Adrenal gland (tissue), 12 donors: ENCODE data around the gene COL18A1. TPM values are rescaled to one million over a fixed set of nuclear protein-coding genes. Genes with fewer than 3 reads are reported as not detected.
A peak's percentile ranks its signal among the peaks of the same experiment; 100 is the strongest.

Source experiments
- DNase-seq, 7 donors: peaks; one replicate each; pipeline ENCODE4 v3.0.0-alpha.2; 2019 to 2020
- H3K27ac ChIP-seq, 5 donors: fragments of 200-600 bp; sonication (generic) in 4 of 5; 1 replicate in 3 of 5; 2 replicates in 2 of 5; pipeline versions ENCODE4 v1.5.1 to v1.8.0; 2016 to 2020; ENCODE audit warnings: mild to moderate bottlenecking in 1 of 5
- H3K27me3 ChIP-seq: fragments of 200-600 bp; 2 replicates; pipeline ENCODE4 v1.8.0; 2021
- H3K36me3 ChIP-seq, 2 donors: fragments of 200-600 bp; replicated peaks in 1 of 2; 1 replicate in 1 of 2; 2 replicates in 1 of 2; pipeline versions ENCODE4 v1.5.1 to v1.8.0; 2018 to 2022
- H3K4me1 ChIP-seq, 2 donors: fragments of 200-600 bp; replicated peaks in 1 of 2; 1 replicate in 1 of 2; 2 replicates in 1 of 2; pipeline versions ENCODE4 v1.5.1 to v1.8.0; 2018 to 2021
- H3K4me3 ChIP-seq, 4 donors: fragments of 200-600 bp; sonication (generic) in 3 of 4; one replicate each; pipeline ENCODE4 v1.5.1; 2016 to 2018
- H3K9me3 ChIP-seq, 3 donors: fragments of 200-600 bp; sonication (generic) in 1 of 3; replicated peaks in 1 of 3; 1 replicate in 2 of 3; 2 replicates in 1 of 3; pipeline versions ENCODE4 v1.5.1 to v1.8.0; 2016 to 2021
- POLR2A ChIP-seq, 2 donors: fragments of 450-650 bp; IDR thresholded peaks; one replicate each; pipeline ENCODE4 v1.6.1; 2017; ENCODE audit warnings: antibody characterized with exemption in 2 of 2, mild to moderate bottlenecking in 2 of 2, moderate library complexity in 1 of 2
- WGBS, 4 donors: extraction: QIAGEN DNeasy Blood & Tissue Kit in 2 of 4; methylation state at CpG; one replicate each; pipeline versions ENCODE4 v1.1.5 to v1.1.7; 2013 to 2017; 5-methylcytosine and 5-hydroxymethylcytosine counted together
- intact Hi-C, 2 donors: fragments of 100-400 bp; cut with DNase I; formaldehyde crosslinking; loops; one replicate each; pipeline versions ENCODE4 v1.14.1 to v1.15.0; 2022 to 2023
- polyA plus RNA-seq, 3 donors: library from polyadenylated mRNA; stranded (reverse); fragments of 200-250 nt in 2 of 3; fragments of 350-450 nt in 1 of 3; fragmentation: Illumina TruSeq in 1 of 3; extraction: RNeasy Lipid Tissue Mini Kit (QIAGEN cat#74804) in 1 of 3; gene quantifications; one replicate each; pipeline ENCODE4 v1.2.3, GENCODE V29; 2013 to 2014
- total RNA-seq, 9 donors: library from RNA; depleted of rRNA in 4 of 9; stranded (reverse); fragments of >200 nt in 4 of 9; fragments of 120-200 nt in 1 of 9; fragmentation: NEBNext Ultra II Directional in 1 of 9; extraction: Animal tissue kit (Norgen Biotek cat#: 25700) in 1 of 9; gene quantifications; one replicate each; pipeline versions ENCODE4 v1.1.0 to v1.2.4, GENCODE V29; 2013 to 2023
- TF ChIP-seq, protein P1 (sequence below), 6 experiments: fragments of 450-650 bp in 4 of 6; fragments of 200-600 bp in 2 of 6; sonication (generic) in 1 of 6; IDR thresholded peaks; 1 replicate in 5 of 6; 2 replicates in 1 of 6; pipeline versions ENCODE4 v1.5.1 to v1.8.0; 2016 to 2021; ENCODE audit warnings: antibody characterized with exemption in 6 of 6, mild to moderate bottlenecking in 2 of 6, moderate library complexity in 1 of 6
- donor health status: healthy with polysubstance abuse.
- donor health status: Bipolar disorder and iron deficiency.
- donor health status: DM: yes; HTN: yes; CAD: no.
- donor health status: DM: no; HTN: no; CAD: no.
- donor health status: DM: no; HTN: no; CAD: no.
- donor health status: DM: yes; HTN: yes; CAD: no.

The COL18A1 gene
- total and polyA plus RNA-seq, 12 donors, result 10.9 to 244 (median 141) TPM

- intact Hi-C loops, result no loop called here
- peak in 2 of 7 donors; percentile 5 to 13 for DNase-seq
- TF ChIP-seq, protein P1, sequence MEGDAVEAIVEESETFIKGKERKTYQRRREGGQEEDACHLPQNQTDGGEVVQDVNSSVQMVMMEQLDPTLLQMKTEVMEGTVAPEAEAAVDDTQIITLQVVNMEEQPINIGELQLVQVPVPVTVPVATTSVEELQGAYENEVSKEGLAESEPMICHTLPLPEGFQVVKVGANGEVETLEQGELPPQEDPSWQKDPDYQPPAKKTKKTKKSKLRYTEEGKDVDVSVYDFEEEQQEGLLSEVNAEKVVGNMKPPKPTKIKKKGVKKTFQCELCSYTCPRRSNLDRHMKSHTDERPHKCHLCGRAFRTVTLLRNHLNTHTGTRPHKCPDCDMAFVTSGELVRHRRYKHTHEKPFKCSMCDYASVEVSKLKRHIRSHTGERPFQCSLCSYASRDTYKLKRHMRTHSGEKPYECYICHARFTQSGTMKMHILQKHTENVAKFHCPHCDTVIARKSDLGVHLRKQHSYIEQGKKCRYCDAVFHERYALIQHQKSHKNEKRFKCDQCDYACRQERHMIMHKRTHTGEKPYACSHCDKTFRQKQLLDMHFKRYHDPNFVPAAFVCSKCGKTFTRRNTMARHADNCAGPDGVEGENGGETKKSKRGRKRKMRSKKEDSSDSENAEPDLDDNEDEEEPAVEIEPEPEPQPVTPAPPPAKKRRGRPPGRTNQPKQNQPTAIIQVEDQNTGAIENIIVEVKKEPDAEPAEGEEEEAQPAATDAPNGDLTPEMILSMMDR (IDR thresholded peaks at IDR 0.05), result no peak
- TF ChIP-seq POLR2A (IDR thresholded peaks at IDR 0.05), result no peak
Observed at GRCh38 chr21:45383111-45383614, 21.8 kb upstream of the COL18A1 start.

DNA sequence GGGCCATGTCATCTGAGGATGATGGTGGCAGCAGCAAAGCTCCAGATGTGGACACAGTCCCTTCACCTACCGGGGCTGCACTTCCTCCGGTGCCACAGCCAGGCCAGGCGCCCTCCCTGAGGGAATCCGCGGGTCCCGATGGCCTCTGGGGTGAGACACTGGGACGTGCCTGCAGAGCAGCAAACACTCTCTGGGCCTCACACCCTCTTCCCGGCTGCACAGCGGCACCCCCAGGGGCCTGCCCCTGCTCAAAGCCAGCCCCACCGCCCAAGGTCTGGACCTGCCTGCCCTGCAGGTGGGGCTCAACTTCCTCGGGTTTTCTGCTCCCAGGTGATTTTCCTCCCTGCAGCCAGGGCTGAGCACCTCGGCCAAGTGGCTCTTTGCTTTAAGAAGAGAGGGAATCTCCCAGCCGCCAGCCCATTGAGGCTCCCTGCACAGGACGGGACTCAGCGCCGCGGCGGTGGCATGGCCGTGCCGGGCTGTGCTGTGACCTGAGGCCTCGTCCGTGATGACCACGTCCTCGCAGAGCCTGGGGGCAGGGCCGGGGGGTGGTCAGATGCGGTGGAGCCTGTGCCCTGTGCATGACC lies 21.3 kb upstream of the COL18A1 start:
- WGBS, 4 donors, result 81 to 90% (median 83%) methylated on average over 4 to 26 of the region's 26 CpGs
- H3K4me1 ChIP-seq, result peaks cover 4 to 12% of the 10 kb centered on the region in 2 donors
- peak in 3 of 7 donors; percentile 3 to 14 (median 5) for DNase-seq
- H3K27me3 ChIP-seq, result no peaks in the 10 kb centered on the region
- no peaks in the 10 kb centered on the region for H3K9me3 ChIP-seq
- no peak overlapping the region for H3K27ac ChIP-seq
- TF ChIP-seq POLR2A (IDR thresholded peaks at IDR 0.05), result no peak
- TF ChIP-seq, protein P1 (IDR thresholded peaks at IDR 0.05), result no peak
- no peak overlapping the region for H3K4me3 ChIP-seq
- intact Hi-C loops, result no loop called here
- H3K36me3 ChIP-seq, result no peaks in the 10 kb centered on the region

More at GRCh38 chr21:45383111-45383614, 21.8 kb upstream of the COL18A1 start:
- Histone ChIP-seq H3K27ac (no peak overlapping the region), H3K4me1 (peaks cover 4 to 12% of the 10 kb centered on the region in 2 donors), H3K36me3 (no peaks in the 10 kb centered on the region), H3K9me3 (no peaks in the 10 kb centered on the region), H3K4me3 (no peak overlapping the region), H3K27me3 (no peaks in the 10 kb centered on the region)
- WGBS, 4 donors, result 88 to 100% (median 90%) methylated on average over 3 to 11 of the region's 11 CpGs

- TF ChIP-seq, protein P1 (IDR thresholded peaks at IDR 0.05), result no peak
- TF ChIP-seq POLR2A (IDR thresholded peaks at IDR 0.05), result no peak
- peak in 3 of 7 donors; percentile 8 to 13 (median 11) for DNase-seq
- Histone ChIP-seq H3K27ac (no peak overlapping the region), H3K27me3 (no peaks in the 10 kb centered on the region), H3K9me3 (no peaks in the 10 kb centered on the region), H3K36me3 (no peaks in the 10 kb centered on the region), H3K4me3 (no peak overlapping the region), H3K4me1 (peaks cover 4 to 12% of the 10 kb centered on the region in 2 donors)
- WGBS, 4 donors, result 78 to 85% (median 84%) methylated on average over 30 of the region's 30 CpGs
- intact Hi-C loops, result loop anchor here in 1 of 2 donors (5.0 kb wide), 1 partner anchor 52 kb away; no protein-coding TSS in a partner anchor
Observed at GRCh38 chr21:45384656-45385548, 20.1 kb upstream of the COL18A1 start.

DNA sequence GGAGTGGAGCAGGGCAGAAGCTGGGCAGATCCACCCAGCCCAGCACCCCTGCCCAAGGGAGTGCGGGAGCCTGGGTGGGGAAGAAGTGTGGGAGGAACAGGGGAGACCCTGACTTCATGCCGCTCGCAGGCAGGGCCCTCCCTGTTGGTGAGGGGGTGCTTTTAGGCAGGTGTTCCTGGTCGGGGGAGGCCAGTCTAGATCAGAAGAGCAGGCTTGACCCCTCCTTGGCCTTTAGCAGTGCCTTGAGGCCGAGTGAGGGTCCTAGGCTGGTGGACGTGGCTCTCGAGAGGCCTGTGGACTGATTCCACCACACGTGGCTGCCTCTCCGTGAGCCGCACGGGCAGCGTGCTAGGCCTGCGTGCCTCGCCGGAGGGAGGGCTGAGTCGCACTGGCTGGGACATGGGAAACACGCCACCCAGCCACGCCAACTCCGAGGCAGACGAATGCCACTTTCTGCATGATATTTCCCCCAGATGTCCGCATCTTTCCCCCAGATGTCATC lies 19.4 kb upstream of the COL18A1 start:
- Histone ChIP-seq H3K27ac (no peak overlapping the region), H3K9me3 (no peaks in the 10 kb centered on the region), H3K4me1 (peaks cover 4 to 12% of the 10 kb centered on the region in 2 donors), H3K27me3 (no peaks in the 10 kb centered on the region), H3K36me3 (no peaks in the 10 kb centered on the region), H3K4me3 (no peak overlapping the region)
- intact Hi-C loops, result loop anchor here in 1 of 2 donors (5.0 kb wide), 1 partner anchor 52 kb away; no protein-coding TSS in a partner anchor
- DNase-seq, result peak in 4 of 7 donors; percentile 6 to 19 (median 8)
- TF ChIP-seq POLR2A (IDR thresholded peaks at IDR 0.05), result no peak
- TF ChIP-seq, protein P1 (IDR thresholded peaks at IDR 0.05), result no peak
- WGBS, 4 donors, result 87 to 97% (median 91%) methylated on average over 11 to 21 of the region's 21 CpGs
